HepG2 (cell line): ENCODE measurements around the gene DHRS13. TPM values are rescaled to one million over a fixed set of nuclear protein-coding genes. Genes with fewer than 3 reads are reported as not detected.

Source experiments
- BORCS8-MEF2B ChIP-seq: sonication (generic); formaldehyde crosslinking; IDR thresholded peaks from 2 replicates; pipeline ENCODE4 v1.8.0; 2022; ENCODE audit warnings: mild to moderate bottlenecking, missing genetic modification reagents
- CBX2 ChIP-seq, 2 experiments: fragments of 200-600 bp in 1 of 2; sonication (generic); formaldehyde crosslinking in 1 of 2; IDR thresholded peaks; 2 replicates each; pipeline versions ENCODE4 v1.7.0 to v1.8.1; 2018 to 2022; ENCODE audit warnings: low read depth in 2 of 2, low read length in 1 of 2, mild to moderate bottlenecking in 1 of 2, missing genetic modification reagents in 1 of 2
- FOSL2 ChIP-seq: sonication (generic); formaldehyde crosslinking; IDR thresholded peaks from 2 replicates; pipeline ENCODE4 v1.4.0; 2020; ENCODE audit warnings: missing genetic modification reagents
- GATAD1 ChIP-seq: IDR thresholded peaks from 2 replicates; pipeline ENCODE4 v1.6.1; 2016; ENCODE audit warnings: missing genetic modification reagents, missing compliant biosample characterization
- HDAC1 ChIP-seq: sonication (generic); formaldehyde crosslinking; IDR thresholded peaks from 2 replicates; pipeline ENCODE4 v1.5.1; 2020; ENCODE audit warnings: mild to moderate bottlenecking, missing genetic modification reagents
- HNF4G ChIP-seq, 2 experiments: sonication (generic) in 1 of 2; formaldehyde crosslinking in 1 of 2; IDR thresholded peaks; 2 replicates each; pipeline versions ENCODE4 v1.4.0 to v1.6.1; 2011 to 2020; ENCODE audit warnings: borderline replicate concordance in 2 of 2, low read depth in 2 of 2, mild to moderate bottlenecking in 2 of 2, low read length in 1 of 2, missing genetic modification reagents in 1 of 2, moderate library complexity in 1 of 2
- JUN ChIP-seq: sonication (generic); formaldehyde crosslinking; IDR thresholded peaks from 2 replicates; pipeline ENCODE4 v1.4.0; 2020; ENCODE audit warnings: mild to moderate bottlenecking, missing genetic modification reagents
- KDM5B ChIP-seq: sonication (generic); formaldehyde crosslinking; IDR thresholded peaks from 2 replicates; pipeline ENCODE4 v1.4.0; 2020; ENCODE audit warnings: missing genetic modification reagents, mild to moderate bottlenecking, borderline replicate concordance
- KLF12 ChIP-seq: sonication (generic); formaldehyde crosslinking; IDR thresholded peaks from 2 replicates; pipeline ENCODE4 v1.4.0; 2020; ENCODE audit warnings: missing genetic modification reagents, borderline replicate concordance
- KLF15 ChIP-seq: sonication (generic); formaldehyde crosslinking; IDR thresholded peaks from 2 replicates; pipeline ENCODE4 v1.8.1; 2023; ENCODE audit warnings: borderline replicate concordance, mild to moderate bottlenecking, inconsistent platforms, missing genetic modification reagents, mixed read lengths
- MZF1 ChIP-seq: sonication (generic); formaldehyde crosslinking; IDR thresholded peaks from 2 replicates; pipeline ENCODE4 v1.8.1; 2023; ENCODE audit warnings: mild to moderate bottlenecking, missing genetic modification reagents, borderline replicate concordance
- NFATC3 ChIP-seq: sonication (generic); formaldehyde crosslinking; IDR thresholded peaks from 2 replicates; pipeline ENCODE4 v1.5.1; 2020; ENCODE audit warnings: mild to moderate bottlenecking, missing genetic modification reagents
- NRL ChIP-seq: sonication (generic); formaldehyde crosslinking; IDR thresholded peaks from 2 replicates; pipeline ENCODE4 v1.5.0; 2020; ENCODE audit warnings: missing genetic modification reagents, mild to moderate bottlenecking, moderate library complexity, borderline replicate concordance
- POLR2AphosphoS2 ChIP-seq: IDR thresholded peaks from 2 replicates; pipeline ENCODE4 v1.6.1; 2011; ENCODE audit warnings: low read depth, low read length, improper control_type of control experiment
- SMARCE1 ChIP-seq: fragments of 450-650 bp; IDR thresholded peaks from 2 replicates; pipeline ENCODE4 v1.6.1; 2017; ENCODE audit warnings: borderline replicate concordance
- STAG1 ChIP-seq: sonication (generic); formaldehyde crosslinking; IDR thresholded peaks from 2 replicates; pipeline ENCODE4 v1.4.0; 2020; ENCODE audit warnings: missing genetic modification reagents
- ZFP1 ChIP-seq: IDR thresholded peaks from 2 replicates; pipeline ENCODE4 v1.6.1; 2016
- ZMYM2 ChIP-seq: sonication (generic); formaldehyde crosslinking; IDR thresholded peaks from 2 replicates; pipeline ENCODE4 v1.8.0; 2022; ENCODE audit warnings: mild to moderate bottlenecking, missing genetic modification reagents
- ZNF235 ChIP-seq: sonication (generic); formaldehyde crosslinking; IDR thresholded peaks from 2 replicates; pipeline ENCODE4 v1.8.1; 2023; ENCODE audit warnings: mild to moderate bottlenecking, missing genetic modification reagents, borderline replicate concordance
- ZNF724P ChIP-seq: sonication (generic); formaldehyde crosslinking; IDR thresholded peaks from 2 replicates; pipeline ENCODE4 v1.8.0; 2022; ENCODE audit warnings: missing genetic modification reagents, borderline replicate concordance
- ZSCAN31 ChIP-seq: sonication (generic); formaldehyde crosslinking; IDR thresholded peaks from 2 replicates; pipeline ENCODE4 v1.5.0; 2020; ENCODE audit warnings: low read depth, mild to moderate bottlenecking, missing genetic modification reagents
- polyA plus RNA-seq, 8 experiments: library from polyadenylated mRNA; depleted of rRNA in 3 of 8; stranded (reverse) in 7 of 8; unstranded in 1 of 8; fragments of >200 nt; fragmentation: Illumina TruSeq in 4 of 8; extraction: Trizol in 4 of 8; gene quantifications; 2 replicates each; pipeline versions ENCODE4 v1.2.1 to v1.2.3, GENCODE V29; 2011 to 2016; ENCODE audit warnings: low read depth in 4 of 8, missing spikeins in 1 of 8, mixed read lengths in 1 of 8; ENCODE audit not compliant: insufficient read depth in 1 of 8
- total RNA-seq, 5 experiments: library from RNA; depleted of rRNA; stranded (reverse); fragments of >200 nt; fragmentation: Illumina TruSeq; extraction: Trizol; gene quantifications; 2 replicates each; pipeline ENCODE4 v1.2.3, GENCODE V29; 2016; ENCODE audit warnings: low read depth in 1 of 5
- TF ChIP-seq, protein P1 (sequence below): sonication (generic); formaldehyde crosslinking; IDR thresholded peaks from 2 replicates; pipeline ENCODE4 v1.4.0; 2020; ENCODE audit warnings: missing genetic modification reagents, mild to moderate bottlenecking, borderline replicate concordance
- TF ChIP-seq, protein P2 (sequence below): sonication (generic); formaldehyde crosslinking; IDR thresholded peaks from 2 replicates; pipeline ENCODE4 v1.4.0; 2020; ENCODE audit warnings: missing genetic modification reagents
- TF ChIP-seq, protein P3 (sequence below): sonication (generic); formaldehyde crosslinking; IDR thresholded peaks from 2 replicates; pipeline ENCODE4 v1.5.1; 2020; ENCODE audit warnings: missing genetic modification reagents, mild to moderate bottlenecking, borderline replicate concordance

Gene DHRS13
- total and polyA plus RNA-seq, 2 of the 13 experiments (the other 11 are each of a cell fraction or from before 2014, with no cell fraction given): 11.8 to 12.6 TPM

DNA sequence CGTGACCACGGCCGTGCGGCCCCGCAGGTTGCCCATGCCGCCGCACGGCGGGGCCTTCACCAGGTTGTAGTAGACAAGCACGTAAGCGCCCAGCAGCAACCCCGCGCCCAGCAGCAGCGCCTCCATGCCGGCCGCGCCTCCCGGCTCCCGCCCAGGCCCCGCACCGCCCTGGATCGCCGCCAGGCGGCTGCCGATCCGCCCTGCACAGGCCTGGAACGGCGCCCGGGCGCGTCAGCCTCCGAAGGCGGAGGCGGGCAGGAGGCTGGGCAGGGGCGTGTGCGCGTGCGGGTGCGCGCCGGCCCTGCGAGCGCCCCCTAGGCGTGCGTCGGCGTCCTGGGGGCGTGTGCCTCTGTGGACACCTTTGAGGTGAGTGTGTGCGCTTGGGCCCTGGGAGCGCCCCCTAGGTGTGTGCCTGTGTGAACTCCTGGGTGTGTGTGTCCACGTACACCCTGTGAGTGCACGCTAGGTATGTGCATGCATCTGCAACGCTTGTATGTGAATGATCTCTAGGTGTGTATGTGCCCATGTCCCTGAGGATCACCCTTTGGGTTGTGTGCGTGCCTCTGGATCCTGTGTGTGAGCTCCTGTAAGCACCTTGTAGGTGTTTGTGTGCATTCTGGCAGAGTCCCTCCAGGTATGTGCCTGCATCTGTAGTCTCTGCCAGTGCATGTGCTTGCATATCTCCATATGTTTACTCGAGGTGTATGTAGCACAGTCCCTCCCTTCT is at the start of gene DHRS13 (continued):
- TF ChIP-seq, protein P1, sequence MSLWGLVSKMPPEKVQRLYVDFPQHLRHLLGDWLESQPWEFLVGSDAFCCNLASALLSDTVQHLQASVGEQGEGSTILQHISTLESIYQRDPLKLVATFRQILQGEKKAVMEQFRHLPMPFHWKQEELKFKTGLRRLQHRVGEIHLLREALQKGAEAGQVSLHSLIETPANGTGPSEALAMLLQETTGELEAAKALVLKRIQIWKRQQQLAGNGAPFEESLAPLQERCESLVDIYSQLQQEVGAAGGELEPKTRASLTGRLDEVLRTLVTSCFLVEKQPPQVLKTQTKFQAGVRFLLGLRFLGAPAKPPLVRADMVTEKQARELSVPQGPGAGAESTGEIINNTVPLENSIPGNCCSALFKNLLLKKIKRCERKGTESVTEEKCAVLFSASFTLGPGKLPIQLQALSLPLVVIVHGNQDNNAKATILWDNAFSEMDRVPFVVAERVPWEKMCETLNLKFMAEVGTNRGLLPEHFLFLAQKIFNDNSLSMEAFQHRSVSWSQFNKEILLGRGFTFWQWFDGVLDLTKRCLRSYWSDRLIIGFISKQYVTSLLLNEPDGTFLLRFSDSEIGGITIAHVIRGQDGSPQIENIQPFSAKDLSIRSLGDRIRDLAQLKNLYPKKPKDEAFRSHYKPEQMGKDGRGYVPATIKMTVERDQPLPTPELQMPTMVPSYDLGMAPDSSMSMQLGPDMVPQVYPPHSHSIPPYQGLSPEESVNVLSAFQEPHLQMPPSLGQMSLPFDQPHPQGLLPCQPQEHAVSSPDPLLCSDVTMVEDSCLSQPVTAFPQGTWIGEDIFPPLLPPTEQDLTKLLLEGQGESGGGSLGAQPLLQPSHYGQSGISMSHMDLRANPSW (CRISPR knock-in tag): no peak
- TF ChIP-seq STAG1 (CRISPR knock-in tag): peak; percentile 73
- TF ChIP-seq ZMYM2 (CRISPR knock-in tag): peak; percentile 58; the same call in 1 of the 2 replicates
- TF ChIP-seq, protein P2, sequence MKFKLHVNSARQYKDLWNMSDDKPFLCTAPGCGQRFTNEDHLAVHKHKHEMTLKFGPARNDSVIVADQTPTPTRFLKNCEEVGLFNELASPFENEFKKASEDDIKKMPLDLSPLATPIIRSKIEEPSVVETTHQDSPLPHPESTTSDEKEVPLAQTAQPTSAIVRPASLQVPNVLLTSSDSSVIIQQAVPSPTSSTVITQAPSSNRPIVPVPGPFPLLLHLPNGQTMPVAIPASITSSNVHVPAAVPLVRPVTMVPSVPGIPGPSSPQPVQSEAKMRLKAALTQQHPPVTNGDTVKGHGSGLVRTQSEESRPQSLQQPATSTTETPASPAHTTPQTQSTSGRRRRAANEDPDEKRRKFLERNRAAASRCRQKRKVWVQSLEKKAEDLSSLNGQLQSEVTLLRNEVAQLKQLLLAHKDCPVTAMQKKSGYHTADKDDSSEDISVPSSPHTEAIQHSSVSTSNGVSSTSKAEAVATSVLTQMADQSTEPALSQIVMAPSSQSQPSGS (CRISPR knock-in tag): peak; percentile 64
- TF ChIP-seq ZNF235 (CRISPR knock-in tag): no peak
- no peak for TF ChIP-seq SMARCE1
- peak; percentile 86; the same call in 1 of the 2 replicates for TF ChIP-seq KLF12
- TF ChIP-seq POLR2AphosphoS2: no peak
- TF ChIP-seq ZSCAN31 (CRISPR knock-in tag): peak; percentile 92
- TF ChIP-seq ZNF724P (CRISPR knock-in tag): no peak
- TF ChIP-seq CBX2 (IDR thresholded peaks at IDR 0.05; ENCODE audit: low read depth, low read length): no peak
- no peak for TF ChIP-seq CBX2 (CRISPR knock-in tag; IDR thresholded peaks at IDR 0.05; ENCODE audit: low read depth)
- TF ChIP-seq NFATC3 (CRISPR knock-in tag): no peak
- peak; percentile 75; the same call in 1 of the 2 replicates for TF ChIP-seq GATAD1 (CRISPR knock-in tag)
- TF ChIP-seq JUN (CRISPR knock-in tag): peak; percentile 85
- TF ChIP-seq HDAC1 (CRISPR knock-in tag): peak; percentile 60
- TF ChIP-seq ZFP1 (CRISPR knock-in tag): no peak
- TF ChIP-seq BORCS8-MEF2B (CRISPR knock-in tag): peak; percentile 98
- TF ChIP-seq HNF4G (IDR thresholded peaks at IDR 0.05; ENCODE audit: borderline replicate concordance, low read depth, low read length): no peak
- no peak; the same call in 1 of the 2 replicates for TF ChIP-seq HNF4G (CRISPR knock-in tag; IDR thresholded peaks at IDR 0.05; ENCODE audit: borderline replicate concordance, low read depth)
- no peak for TF ChIP-seq KLF15 (CRISPR knock-in tag)
- peak; percentile 73 for TF ChIP-seq FOSL2 (CRISPR knock-in tag)
- TF ChIP-seq NRL (CRISPR knock-in tag): no peak
- peak; percentile 61; the same call in 1 of the 2 replicates for TF ChIP-seq KDM5B
- TF ChIP-seq, protein P3, sequence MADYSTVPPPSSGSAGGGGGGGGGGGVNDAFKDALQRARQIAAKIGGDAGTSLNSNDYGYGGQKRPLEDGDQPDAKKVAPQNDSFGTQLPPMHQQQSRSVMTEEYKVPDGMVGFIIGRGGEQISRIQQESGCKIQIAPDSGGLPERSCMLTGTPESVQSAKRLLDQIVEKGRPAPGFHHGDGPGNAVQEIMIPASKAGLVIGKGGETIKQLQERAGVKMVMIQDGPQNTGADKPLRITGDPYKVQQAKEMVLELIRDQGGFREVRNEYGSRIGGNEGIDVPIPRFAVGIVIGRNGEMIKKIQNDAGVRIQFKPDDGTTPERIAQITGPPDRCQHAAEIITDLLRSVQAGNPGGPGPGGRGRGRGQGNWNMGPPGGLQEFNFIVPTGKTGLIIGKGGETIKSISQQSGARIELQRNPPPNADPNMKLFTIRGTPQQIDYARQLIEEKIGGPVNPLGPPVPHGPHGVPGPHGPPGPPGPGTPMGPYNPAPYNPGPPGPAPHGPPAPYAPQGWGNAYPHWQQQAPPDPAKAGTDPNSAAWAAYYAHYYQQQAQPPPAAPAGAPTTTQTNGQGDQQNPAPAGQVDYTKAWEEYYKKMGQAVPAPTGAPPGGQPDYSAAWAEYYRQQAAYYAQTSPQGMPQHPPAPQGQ: 0 out of 2 replicates have a peak, but pooled peaks have one; percentile 81
- no peak for TF ChIP-seq MZF1
